Fibroblast of mammary gland (primary cell): Measurements from ENCODE around the gene ABHD11.
A peak's percentile ranks its signal among the peaks of the same experiment; 100 is the strongest.
"Not testable (repeated sequence)": the region's sequence is repeated elsewhere in the genome, so short reads cannot be mapped to it uniquely, and the experiment has no call there.

Experiments used
- DNase-seq: peaks from one replicate; pipeline ENCODE4 v3.0.0-alpha.2; 2010; ENCODE audit warnings: low read depth
- H3K4me3 ChIP-seq: 2 replicates; pipeline ENCODE4 v1.5.1; 2011; ENCODE audit warnings: low read depth, mild to moderate bottlenecking, low read length, moderate library complexity; ENCODE audit not compliant: control insufficient read depth
- TF ChIP-seq, protein P1 (sequence below): conservative IDR thresholded peaks from 2 replicates; pipeline ENCODE4 v1.5.1; 2011; ENCODE audit warnings: low read depth, low read length, inconsistent platforms; ENCODE audit not compliant: control insufficient read depth, insufficient read depth

The ABHD11 gene

DNA sequence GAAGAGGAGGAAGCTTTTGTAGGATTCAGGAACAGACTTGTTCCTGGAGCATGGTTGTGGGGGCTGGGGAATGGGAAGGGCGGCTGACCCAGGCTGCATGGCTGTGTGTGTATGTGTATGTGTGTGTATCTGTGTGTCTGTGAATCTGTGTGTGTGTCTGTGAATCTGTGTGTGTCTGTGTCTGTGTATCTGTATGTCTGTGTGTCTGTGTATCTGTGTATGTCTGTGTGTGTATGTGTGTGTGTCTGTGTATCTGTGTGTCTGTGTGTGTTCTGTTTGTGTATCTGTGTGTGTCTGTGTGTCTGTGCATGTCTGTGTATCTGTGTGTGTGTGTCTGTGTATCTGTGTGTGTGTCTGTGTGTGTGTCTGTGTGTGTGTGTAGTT, 12.5 kb downstream of the ABHD11 start:
- DNase-seq, result no peak
- H3K4me3 ChIP-seq, result no peak overlapping the region
- TF ChIP-seq, protein P1, sequence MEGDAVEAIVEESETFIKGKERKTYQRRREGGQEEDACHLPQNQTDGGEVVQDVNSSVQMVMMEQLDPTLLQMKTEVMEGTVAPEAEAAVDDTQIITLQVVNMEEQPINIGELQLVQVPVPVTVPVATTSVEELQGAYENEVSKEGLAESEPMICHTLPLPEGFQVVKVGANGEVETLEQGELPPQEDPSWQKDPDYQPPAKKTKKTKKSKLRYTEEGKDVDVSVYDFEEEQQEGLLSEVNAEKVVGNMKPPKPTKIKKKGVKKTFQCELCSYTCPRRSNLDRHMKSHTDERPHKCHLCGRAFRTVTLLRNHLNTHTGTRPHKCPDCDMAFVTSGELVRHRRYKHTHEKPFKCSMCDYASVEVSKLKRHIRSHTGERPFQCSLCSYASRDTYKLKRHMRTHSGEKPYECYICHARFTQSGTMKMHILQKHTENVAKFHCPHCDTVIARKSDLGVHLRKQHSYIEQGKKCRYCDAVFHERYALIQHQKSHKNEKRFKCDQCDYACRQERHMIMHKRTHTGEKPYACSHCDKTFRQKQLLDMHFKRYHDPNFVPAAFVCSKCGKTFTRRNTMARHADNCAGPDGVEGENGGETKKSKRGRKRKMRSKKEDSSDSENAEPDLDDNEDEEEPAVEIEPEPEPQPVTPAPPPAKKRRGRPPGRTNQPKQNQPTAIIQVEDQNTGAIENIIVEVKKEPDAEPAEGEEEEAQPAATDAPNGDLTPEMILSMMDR, result no peak

DNA sequence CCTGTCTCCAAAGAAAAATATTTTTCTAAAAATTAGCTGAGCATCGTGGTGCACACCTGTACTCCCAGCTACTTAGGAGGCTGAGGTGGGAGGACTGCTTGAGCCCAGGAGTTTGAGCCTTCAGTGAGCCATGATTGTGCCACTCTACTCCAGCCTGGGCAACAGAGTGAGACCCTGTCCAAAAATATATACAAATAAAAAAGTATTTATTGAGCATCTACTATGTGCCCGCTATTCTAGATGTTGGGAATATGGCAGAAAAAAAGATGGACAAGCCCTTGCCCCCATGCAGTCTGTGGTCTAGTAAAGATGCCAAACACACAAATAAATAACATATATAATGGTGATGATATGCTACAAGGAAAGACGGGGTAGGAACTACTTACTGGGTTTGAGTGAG, 14.8 kb downstream of the ABHD11 start:
- H3K4me3 ChIP-seq, result no peak overlapping the region
- TF ChIP-seq, protein P1, result no peak
- DNase-seq, result no peak

DNA sequence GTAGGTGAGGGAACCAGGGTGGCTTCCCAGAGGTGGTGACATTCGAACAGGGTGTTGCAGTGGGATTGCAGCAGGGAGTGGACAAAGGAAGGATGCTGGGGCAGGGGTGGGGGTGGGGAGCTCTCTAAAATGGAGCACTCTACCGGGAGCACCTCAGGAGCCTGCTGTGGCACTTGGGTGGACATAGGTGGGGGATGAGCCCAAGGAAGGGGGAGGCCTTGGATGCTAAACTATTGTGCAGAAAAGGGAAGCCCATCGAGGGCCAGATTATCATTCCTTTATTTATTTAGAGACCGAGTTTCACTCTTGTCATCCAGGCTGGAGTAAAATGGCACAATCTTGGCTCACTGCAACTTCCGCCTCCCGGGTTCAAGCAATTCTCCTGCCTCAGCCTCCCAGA, 15.8 kb downstream of the ABHD11 start:
- H3K4me3 ChIP-seq, result no peak overlapping the region
- DNase-seq, result no peak
- TF ChIP-seq, protein P1, result no peak

DNA sequence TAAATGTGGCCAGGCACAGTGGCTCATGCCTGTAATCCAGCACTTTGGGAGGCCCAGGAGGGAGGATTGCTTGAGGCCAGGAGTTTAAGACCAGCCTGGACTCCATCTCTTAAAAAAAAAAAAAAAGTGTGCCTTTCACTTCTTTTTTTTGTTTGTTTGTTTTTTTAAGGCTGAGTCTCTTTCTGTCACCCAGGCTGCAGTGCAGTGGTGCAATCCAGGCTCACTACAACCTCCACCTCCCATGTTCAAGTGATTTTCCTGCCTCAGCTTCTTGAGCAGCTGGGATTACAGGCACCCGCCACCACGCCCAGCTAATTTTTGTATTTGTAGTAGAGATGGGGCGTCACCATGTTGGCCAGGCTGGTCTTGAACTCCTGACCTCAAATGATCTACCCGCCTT, 16.4 kb downstream of the ABHD11 start:
- not testable (repeated sequence) for H3K4me3 ChIP-seq, DNase-seq

DNA sequence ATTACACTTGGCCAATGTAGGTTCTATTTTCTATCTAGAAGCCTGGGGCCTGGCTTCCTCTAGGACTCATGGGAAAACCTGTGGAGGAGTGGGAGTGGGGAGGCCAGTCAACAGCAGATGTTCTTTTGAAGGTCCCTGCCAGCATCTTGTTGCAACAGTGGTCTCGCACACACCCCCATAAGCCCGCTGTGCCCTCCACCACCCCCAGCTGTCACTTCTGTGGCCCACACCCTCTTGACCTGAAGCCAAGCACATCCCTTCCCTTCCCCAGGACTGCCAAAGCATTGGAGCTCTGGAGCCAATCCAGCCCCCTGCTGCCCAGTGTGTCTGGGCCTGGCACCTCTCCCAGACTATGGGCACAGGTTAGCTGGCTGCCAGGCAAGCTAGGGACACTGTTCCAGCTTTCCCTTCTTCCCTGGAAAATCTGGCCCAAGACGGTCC, 17.2 kb downstream of the ABHD11 start:
- DNase-seq, result no peak
- TF ChIP-seq, protein P1, result no peak
- no peak overlapping the region for H3K4me3 ChIP-seq

DNA sequence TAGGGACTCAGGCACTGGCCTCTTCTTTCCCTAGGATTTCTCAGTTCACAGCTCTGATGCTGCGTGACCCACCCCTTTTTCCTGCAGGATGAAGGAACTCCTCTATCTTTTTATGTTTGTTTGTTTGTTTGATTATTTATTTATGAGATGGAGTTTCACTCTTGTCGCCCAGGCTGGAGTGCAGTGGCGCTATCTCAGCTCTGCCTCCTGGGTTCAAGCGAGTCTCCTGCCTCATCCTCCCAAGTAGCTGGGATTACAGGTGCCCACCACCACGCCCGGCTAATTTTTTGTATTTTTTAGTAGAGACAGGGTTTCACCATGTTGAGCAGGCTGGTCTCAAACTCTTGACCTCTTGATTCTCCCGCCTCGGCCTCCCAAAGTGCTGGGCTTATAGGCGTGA, 18.2 kb downstream of the ABHD11 start:
- H3K4me3 ChIP-seq, DNase-seq: not testable (repeated sequence)

DNA sequence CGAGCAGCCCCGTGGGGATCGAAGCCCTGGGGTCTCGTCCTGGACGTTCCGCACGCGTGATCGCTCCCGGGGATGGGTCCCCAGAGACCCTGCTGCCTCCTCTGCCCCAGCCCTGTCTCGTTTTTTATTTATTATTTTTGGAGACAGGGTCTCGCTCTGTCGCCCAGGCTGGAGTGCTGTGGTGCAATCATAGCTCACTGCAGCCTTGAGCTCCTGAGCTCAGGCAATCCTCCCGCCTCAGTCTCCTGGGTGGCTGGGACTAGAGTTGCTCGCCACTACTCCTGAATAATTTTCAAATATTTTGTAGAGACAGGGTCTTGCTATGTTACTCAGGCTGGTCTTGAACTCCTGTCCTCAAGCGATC, 18.8 kb downstream of the ABHD11 start:
- TF ChIP-seq, protein P1, result no peak
- peak overlapping the region; percentile 35 for H3K4me3 ChIP-seq
- DNase-seq, result no peak

DNA sequence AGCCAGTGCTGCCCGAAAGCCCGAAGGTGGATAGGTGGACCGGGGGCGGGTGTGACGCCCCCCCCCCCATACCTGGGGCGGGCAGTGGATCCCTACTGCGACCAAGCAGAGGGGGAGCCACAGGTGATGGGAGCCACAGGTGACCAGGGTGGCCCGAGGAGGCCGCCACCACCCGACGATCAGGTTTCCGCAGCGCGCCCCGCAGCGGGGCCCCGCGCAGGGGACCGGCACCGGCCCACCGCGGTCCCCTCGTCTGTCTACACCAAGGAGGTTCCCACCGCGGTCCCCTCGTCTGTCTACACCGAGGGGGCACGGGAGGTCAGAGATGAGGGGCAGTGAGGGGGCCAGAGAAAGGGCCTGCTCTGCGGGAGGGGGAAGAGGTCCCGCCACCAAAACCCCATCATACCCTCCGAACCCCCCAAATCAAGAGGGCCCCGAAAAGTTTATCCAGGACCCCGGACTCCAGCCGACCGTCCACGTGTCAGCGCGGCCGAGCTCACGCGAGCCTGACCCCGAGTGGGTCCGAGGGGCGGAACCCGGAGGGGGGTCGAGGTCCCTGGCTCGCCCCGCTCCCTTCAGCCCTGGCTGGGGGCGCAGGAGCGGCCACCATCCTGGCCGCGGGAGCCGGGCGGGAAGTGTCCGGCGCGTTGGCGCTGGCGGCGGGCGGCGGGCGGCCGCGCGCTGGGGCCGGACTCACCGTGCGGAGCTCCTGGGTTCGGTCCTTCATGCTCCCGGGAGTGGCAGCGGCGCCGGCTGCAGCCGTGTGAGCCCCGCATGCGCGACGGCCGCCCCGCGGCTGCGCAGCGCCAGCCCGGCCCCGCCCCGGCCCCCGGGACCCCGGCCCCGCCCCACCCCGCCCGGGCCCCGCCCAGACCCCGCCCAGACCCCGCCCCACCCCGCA, 19.4 kb downstream of the ABHD11 start, which contains the start of gene STX1A:
STX1A (minus strand) TSS at position 765 of the 901 bp plus-strand sequence; CDS start at position 727, 38 bp downstream.
- peak within 1 kb of the TSS; percentile 78 for H3K4me3 ChIP-seq
- TF ChIP-seq, protein P1, result no peak
- DNase-seq, result peak; percentile 51
